ENCODE data around the gene MAN2A2. TPM values are rescaled to one million over a fixed set of nuclear protein-coding genes. Genes with fewer than 3 reads are reported as not detected.

The MAN2A2 gene
- total and polyA plus RNA-seq, 2 donors (not counting 3 experiments of a cell fraction or from before 2014, with no cell fraction given) = 60.9 to 77.7 TPM

DNA sequence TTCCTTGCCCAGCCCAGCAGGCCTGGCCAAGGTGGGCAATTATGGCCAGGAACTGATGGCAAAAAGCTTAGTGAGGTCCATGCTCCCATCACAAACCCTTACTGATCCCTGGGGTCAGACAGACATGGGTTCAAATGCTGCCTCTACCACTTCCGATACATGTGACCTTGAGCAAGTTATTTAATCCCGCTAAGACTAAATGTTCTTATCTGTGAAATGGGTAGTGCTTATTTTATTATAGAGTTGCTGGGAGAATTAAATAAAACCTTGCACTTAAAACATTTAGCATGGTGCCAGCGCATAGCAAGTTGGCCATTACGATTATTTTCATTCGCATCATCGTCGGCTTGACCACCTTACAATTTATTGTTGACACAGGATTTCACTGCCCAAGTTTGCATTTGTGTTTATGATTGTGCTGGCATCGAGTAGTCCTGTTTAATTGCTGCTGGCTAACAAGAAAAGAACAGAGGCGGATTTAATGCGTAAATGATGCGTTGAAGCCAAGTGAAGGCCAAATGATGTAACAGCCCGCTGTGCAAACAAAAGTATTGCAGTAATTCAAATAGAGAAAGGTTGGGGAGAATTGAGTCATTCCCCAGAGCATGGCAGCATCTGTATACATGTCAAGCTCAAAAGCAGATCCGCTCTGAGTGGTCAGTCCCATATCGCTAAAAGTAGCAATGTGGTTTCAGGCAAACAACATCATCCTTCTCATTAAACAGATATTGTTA, 42.0 kb upstream of the MAN2A2 start:
- no peak overlapping the region for H3K4me2 ChIP-seq (ENCODE audit: insufficient read depth, low read length)
- ChIA-PET CTCF (no interaction called here), POLR2A (no interaction called here)
- no peaks in the 10 kb centered on the region for H3K36me3 ChIP-seq (ENCODE audit: control insufficient read depth in 2 of 2, extremely low read depth in 1 of 2, insufficient read depth in 2 of 2, low read length in 2 of 2)
- H3K27me3 ChIP-seq (ENCODE audit: control insufficient read depth in 2 of 2, insufficient read depth in 2 of 2, low read length in 2 of 2) = no peaks in the 10 kb centered on the region
- no peak overlapping the region for H3K9ac ChIP-seq (replicated peaks; ENCODE audit: extremely low read depth, insufficient read depth, low read length)
- no peak overlapping the region for H3K4me3 ChIP-seq (replicated peaks in 1 of 3; ENCODE audit: insufficient read depth in 1 of 3, low read depth in 1 of 3, low read length in 3 of 3)
- no peak for TF ChIP-seq MAX (IDR thresholded peaks at IDR 0.05; ENCODE audit: insufficient read depth, insufficient read length)
- no peaks in the 10 kb centered on the region for H3K79me2 ChIP-seq (ENCODE audit: control insufficient read depth, insufficient read depth, low read length)
- no peaks in the 10 kb centered on the region for H4K20me1 ChIP-seq (replicated peaks; ENCODE audit: control insufficient read depth, extremely low read depth, insufficient read depth, low read length)
- DNase-seq (ENCODE audit: low read depth, low spot score) = no peak
- no peak overlapping the region for H2AFZ ChIP-seq (ENCODE audit: low read depth, low read length)
- peak; percentile 37 for FAIRE-seq
- no TSS peak for BruUV-seq (replicated peaks)
- no peaks in the 10 kb centered on the region for H3K9me3 ChIP-seq (replicated peaks; ENCODE audit: control insufficient read depth, insufficient read depth, low read length)
- no peaks in the 10 kb centered on the region for H3K9me1 ChIP-seq (replicated peaks; ENCODE audit: control insufficient read depth, extremely low read depth, insufficient read depth, low read length)
- H3K4me1 ChIP-seq (ENCODE audit: control insufficient read depth, extremely low read depth, insufficient read depth, low read length) = no peaks in the 10 kb centered on the region
- no peak overlapping the region for H3K27ac ChIP-seq (ENCODE audit: insufficient read depth, low read depth, low read length)
- dilution Hi-C loops (cut with MboI; ENCODE audit: extremely low pct_ligation_motif_present, low sequenced_read_pairs) (no loop called here), intact Hi-C loops (cut with micrococcal nuclease) (no loop called here)

GRCh38 chr15:90862487-90862886, 40.6 kb upstream of the MAN2A2 start:
- BruUV-seq (replicated peaks) = no TSS peak
- TF ChIP-seq POLR2AphosphoS5 (IDR thresholded peaks at IDR 0.05; ENCODE audit: insufficient read depth, low read depth, low read length) (no peak), MAX (IDR thresholded peaks at IDR 0.05; ENCODE audit: insufficient read depth, insufficient read length) (no peak), FOS (IDR thresholded peaks at IDR 0.05; ENCODE audit: borderline replicate concordance, insufficient read depth, low read length) (no peak), CTCF (IDR thresholded peaks at IDR 0.05; ENCODE audit: extremely low read depth in 1 of 2, insufficient read depth in 1 of 2, low read depth in 1 of 2, low read length in 2 of 2) (no peak), JUN (IDR thresholded peaks at IDR 0.05; ENCODE audit: borderline replicate concordance, insufficient read depth, insufficient read length, low read depth) (no peak)
- FAIRE-seq (no peak), DNase-seq (ENCODE audit: low read depth, low spot score) (no peak)
- H3K79me2 ChIP-seq (ENCODE audit: control insufficient read depth, insufficient read depth, low read length) = no peaks in the 10 kb centered on the region
- H3K36me3 ChIP-seq (ENCODE audit: control insufficient read depth in 2 of 2, extremely low read depth in 1 of 2, insufficient read depth in 2 of 2, low read length in 2 of 2) = no peaks in the 10 kb centered on the region
- dilution Hi-C loops (cut with MboI; ENCODE audit: extremely low pct_ligation_motif_present, low sequenced_read_pairs) = no loop called here
- H3K27ac ChIP-seq (ENCODE audit: insufficient read depth, low read depth, low read length) = no peak overlapping the region
- no peaks in the 10 kb centered on the region for H3K9me1 ChIP-seq (replicated peaks; ENCODE audit: control insufficient read depth, extremely low read depth, insufficient read depth, low read length)
- no peak overlapping the region for H2AFZ ChIP-seq (ENCODE audit: low read depth, low read length)
- no peaks in the 10 kb centered on the region for H3K27me3 ChIP-seq (ENCODE audit: control insufficient read depth in 2 of 2, insufficient read depth in 2 of 2, low read length in 2 of 2)
- no peaks in the 10 kb centered on the region for H4K20me1 ChIP-seq (replicated peaks; ENCODE audit: control insufficient read depth, extremely low read depth, insufficient read depth, low read length)
- POLR2A ChIA-PET = no interaction called here
- H3K4me1 ChIP-seq (ENCODE audit: control insufficient read depth, extremely low read depth, insufficient read depth, low read length) = no peaks in the 10 kb centered on the region
- no peak overlapping the region for H3K4me3 ChIP-seq (replicated peaks in 1 of 3; ENCODE audit: insufficient read depth in 1 of 3, low read depth in 1 of 3, low read length in 3 of 3)
- CTCF ChIA-PET = no interaction called here
- no peaks in the 10 kb centered on the region for H3K9me3 ChIP-seq (replicated peaks; ENCODE audit: control insufficient read depth, insufficient read depth, low read length)
- intact Hi-C loops (cut with micrococcal nuclease) = no loop called here
- no peak overlapping the region for H3K9ac ChIP-seq (replicated peaks; ENCODE audit: extremely low read depth, insufficient read depth, low read length)
- no peak overlapping the region for H3K4me2 ChIP-seq (ENCODE audit: insufficient read depth, low read length)
